Psoas muscle (tissue), 8 donors: Measurements from ENCODE around the gene UBXN4. TPM values are rescaled to one million over a fixed set of nuclear protein-coding genes. Genes with fewer than 3 reads are reported as not detected.

Experiments
- ATAC-seq, 4 donors: fragments of 200-7000 bp; cut with Tn5 transposase; one replicate each; pipeline ENCODE4 v1.9.1; 2020; ENCODE audit warnings: moderate library complexity in 3 of 4, mild to moderate bottlenecking in 2 of 4
- DNase-seq, 2 donors: peaks; one replicate each; pipeline ENCODE4 v3.0.0-alpha.2; 2020
- H3K27ac ChIP-seq: fragments of 200-600 bp; one replicate; pipeline ENCODE4 v1.8.0; 2022
- H3K27me3 ChIP-seq, 3 donors: fragments of 200-600 bp in 1 of 3; one replicate each; pipeline versions ENCODE4 v1.6.1 to v1.8.0; 2013 to 2022; ENCODE audit warnings: low read length in 2 of 3, mild to moderate bottlenecking in 2 of 3, moderate library complexity in 1 of 3; ENCODE audit not compliant: insufficient read depth in 3 of 3
- H3K36me3 ChIP-seq, 2 donors: fragments of 200-600 bp in 1 of 2; one replicate each; pipeline versions ENCODE4 v1.6.1 to v1.8.0; 2013 to 2022; ENCODE audit warnings: low read depth in 1 of 2, mild to moderate bottlenecking in 1 of 2, moderate library complexity in 1 of 2; ENCODE audit not compliant: insufficient read depth in 1 of 2
- H3K4me1 ChIP-seq: fragments of 200-600 bp; one replicate; pipeline ENCODE4 v1.8.0; 2022
- H3K4me3 ChIP-seq: fragments of 200-600 bp; one replicate; pipeline ENCODE4 v1.8.0; 2022; ENCODE audit warnings: mild to moderate bottlenecking
- H3K9me3 ChIP-seq: fragments of 200-600 bp; one replicate; pipeline ENCODE4 v1.8.0; 2022
- CTCF ChIP-seq: fragments of 200-600 bp; IDR thresholded peaks from one replicate; pipeline ENCODE4 v1.8.0; 2022; ENCODE audit warnings: antibody characterized with exemption
- WGBS, 3 donors: extraction: QIAGEN DNeasy Blood & Tissue Kit; methylation state at CpG; one replicate each; pipeline versions ENCODE4 v1.1.6 to v1.1.7; 2013; 5-methylcytosine and 5-hydroxymethylcytosine counted together
- intact Hi-C, 2 donors: fragments of 100-400 bp; cut with DNase I; formaldehyde crosslinking; loops; one replicate each; pipeline versions ENCODE4 v1.11.0 to v1.14.2; 2022
- polyA plus RNA-seq, 3 donors: library from polyadenylated mRNA; stranded (reverse); fragments of 200-250 nt; gene quantifications; one replicate each; pipeline ENCODE4 v1.2.3, GENCODE V29; 2013
- total RNA-seq, 4 donors: library from RNA; stranded (reverse); fragmentation: NEBNext Ultra II Directional in 2 of 4; extraction: Animal tissue kit (Norgen Biotek cat#: 25700) in 2 of 4; gene quantifications; one replicate each; pipeline versions ENCODE4 v1.2.1 to v1.2.4, GENCODE V29; 2021 to 2023
- donor health status: healthy with polysubstance abuse.
- donor health status: DM: no; HTN: no; CAD: no; lungs with moderate emphysema.
- donor health status: Bipolar disorder and iron deficiency.
- donor health status: healthy.
- donor health status: DM: yes; HTN: yes; CAD: no.
- donor health status: DM: no; HTN: no; CAD: no.
- donor health status: DM: no; HTN: no; CAD: no.
- donor health status: DM: yes; HTN: yes; CAD: no.

The UBXN4 gene
- total and polyA plus RNA-seq, 7 donors: 37.3 to 117 (median 94.5) TPM

- 35 to 40% (median 37%) methylated on average over 9 to 11 of the region's 11 CpGs for WGBS, 3 donors
- Histone ChIP-seq H3K4me3 (no peak overlapping the region), H3K4me1 (no peaks in the 10 kb centered on the region), H3K27ac (no peak overlapping the region), H3K9me3 (no peaks in the 10 kb centered on the region), H3K27me3 (no peaks in the 10 kb centered on the region), H3K36me3 (no peaks in the 10 kb centered on the region)
- TF ChIP-seq CTCF: no peak
- intact Hi-C loops: no loop called here
- DNase-seq (no peak), ATAC-seq (no peak)
Observed at GRCh38 chr2:135825550-135826176, 84.0 kb downstream of the UBXN4 start.

DNA sequence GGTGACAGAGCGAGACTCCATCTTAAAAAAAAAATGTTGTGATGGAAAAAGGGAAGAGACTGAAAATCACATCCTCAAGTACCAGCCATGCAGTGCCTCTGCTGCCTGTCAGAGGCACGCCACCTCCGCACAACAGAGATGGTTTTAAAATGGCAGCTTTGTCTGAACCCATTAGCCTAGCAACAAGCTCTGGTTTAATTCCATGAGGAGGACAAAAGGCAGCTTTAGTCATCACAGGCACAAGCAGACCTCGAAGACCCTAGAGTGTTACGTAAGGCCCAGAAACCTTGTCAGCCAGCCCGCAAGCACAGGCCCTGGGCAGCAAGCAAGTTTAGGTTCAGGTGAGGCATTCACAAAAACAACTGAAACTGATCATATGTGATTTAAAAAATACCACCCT, 84.9 kb downstream of the UBXN4 start:
- no peak for DNase-seq
- Histone ChIP-seq H3K36me3 (no peaks in the 10 kb centered on the region), H3K27ac (no peak overlapping the region), H3K4me3 (no peak overlapping the region), H3K4me1 (no peaks in the 10 kb centered on the region), H3K9me3 (no peaks in the 10 kb centered on the region), H3K27me3 (no peaks in the 10 kb centered on the region)
- intact Hi-C loops: no loop called here
- no peak for TF ChIP-seq CTCF
- WGBS, 3 donors: 93 to 96% (median 94%) methylated on average over 6 of the region's 6 CpGs
- no peak for ATAC-seq

- no peaks in the 10 kb centered on the region for H3K9me3 ChIP-seq
- intact Hi-C loops: no loop called here
- H3K27ac ChIP-seq: no peak overlapping the region
- no peaks in the 10 kb centered on the region for H3K36me3 ChIP-seq
- WGBS, 3 donors: 52 to 59% (median 53%) methylated on average over 13 of the region's 13 CpGs
- ATAC-seq: no peak
- no peak for TF ChIP-seq CTCF
- H3K4me1 ChIP-seq: no peaks in the 10 kb centered on the region
- no peak for DNase-seq
- H3K27me3 ChIP-seq: no peaks in the 10 kb centered on the region
- no peak overlapping the region for H3K4me3 ChIP-seq
Observed at GRCh38 chr2:135829378-135830135, 87.9 kb downstream of the UBXN4 start.

DNA sequence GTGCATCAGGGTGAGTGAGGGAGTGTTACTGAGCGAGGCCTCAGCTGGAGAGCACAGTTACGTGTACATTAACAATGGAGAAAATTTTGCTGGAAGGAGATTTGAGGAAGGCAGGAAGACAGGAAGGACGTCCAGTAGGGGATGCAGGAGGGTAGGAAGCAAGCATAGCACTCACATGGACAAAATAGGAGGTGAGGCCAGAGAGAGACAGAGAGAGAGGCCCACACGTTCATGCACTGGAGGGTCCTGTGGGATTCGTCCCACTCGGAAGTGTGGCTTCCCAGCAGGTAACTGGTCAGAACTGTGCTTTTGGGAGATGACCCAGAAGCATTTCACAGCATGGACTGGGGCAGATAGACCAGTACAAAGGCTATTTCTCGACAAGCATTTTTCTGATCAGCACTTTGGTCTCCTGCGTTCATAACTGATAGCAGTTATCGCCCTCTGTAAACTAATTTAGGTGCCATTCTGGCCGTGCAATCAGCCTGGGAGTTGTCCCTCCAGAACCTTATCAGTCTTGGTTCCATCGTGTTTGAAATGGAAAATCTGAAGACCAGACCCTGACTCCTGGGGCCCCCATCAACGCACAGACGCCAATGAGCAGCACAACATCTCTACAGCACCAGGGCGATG, 89.6 kb downstream of the UBXN4 start:
- WGBS, 3 donors: 79 to 84% (median 84%) methylated on average over 14 of the region's 14 CpGs
- DNase-seq (no peak), ATAC-seq (no peak)
- H3K27ac ChIP-seq: no peak overlapping the region
- H3K27me3 ChIP-seq: no peaks in the 10 kb centered on the region
- H3K36me3 ChIP-seq: no peaks in the 10 kb centered on the region
- H3K4me1 ChIP-seq: no peaks in the 10 kb centered on the region
- H3K9me3 ChIP-seq: no peaks in the 10 kb centered on the region
- TF ChIP-seq CTCF: no peak
- intact Hi-C loops: no loop called here
- no peak overlapping the region for H3K4me3 ChIP-seq
